Activated CD4-positive, alpha-beta T cell treated with anti-CD3 and anti-CD28 coated beads for 1 hour (primary cell): ENCODE results near the gene BTBD1.

Experiments
- DNase-seq: peaks from one replicate; pipeline ENCODE4 v3.0.0-alpha.2; 2020

The BTBD1 gene

DNA sequence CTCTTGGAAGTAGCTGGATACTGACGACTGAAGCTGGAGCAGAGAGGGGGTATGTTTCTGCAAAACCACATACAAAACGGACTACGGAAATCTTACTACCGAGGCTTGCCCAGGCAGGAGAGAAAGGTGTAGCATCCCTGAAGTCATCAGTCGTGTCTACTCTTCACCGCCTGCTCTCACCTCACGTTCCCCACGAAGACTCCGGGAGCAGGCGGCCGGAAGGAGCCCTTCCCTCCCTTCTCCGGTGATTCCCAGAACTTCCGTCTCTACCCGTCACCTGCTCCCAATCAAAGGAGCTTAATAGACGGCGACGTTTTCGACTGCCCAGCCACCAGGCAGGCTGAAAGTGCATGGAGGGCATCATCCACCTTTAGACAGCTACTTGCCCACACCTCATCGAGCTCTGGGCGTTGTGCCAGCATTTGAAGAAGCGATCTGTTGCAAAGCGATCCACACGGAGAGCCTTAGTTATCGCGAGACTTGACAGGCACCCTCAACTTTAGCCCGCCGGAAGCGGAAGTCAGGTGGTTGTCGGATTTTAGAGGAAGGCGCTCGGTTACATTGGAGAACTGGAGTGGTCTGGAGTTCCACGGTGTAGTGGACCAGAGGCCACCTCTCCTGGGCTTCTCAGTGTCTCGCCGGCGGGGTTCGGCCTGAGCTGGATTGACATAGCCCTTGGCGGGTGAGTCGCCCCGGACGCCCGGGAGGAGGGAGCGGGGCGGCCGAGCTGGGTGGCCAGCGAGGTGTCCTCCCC is 81.2 kb downstream of the BTBD1 start, which contains the start of gene RAMAC:
TSS of gene RAMAC (plus strand) at position 523 of the 754 bp plus-strand sequence. CDS start 2,809 bp downstream, outside the sequence.
- peak; percentile 87 for DNase-seq

DNA sequence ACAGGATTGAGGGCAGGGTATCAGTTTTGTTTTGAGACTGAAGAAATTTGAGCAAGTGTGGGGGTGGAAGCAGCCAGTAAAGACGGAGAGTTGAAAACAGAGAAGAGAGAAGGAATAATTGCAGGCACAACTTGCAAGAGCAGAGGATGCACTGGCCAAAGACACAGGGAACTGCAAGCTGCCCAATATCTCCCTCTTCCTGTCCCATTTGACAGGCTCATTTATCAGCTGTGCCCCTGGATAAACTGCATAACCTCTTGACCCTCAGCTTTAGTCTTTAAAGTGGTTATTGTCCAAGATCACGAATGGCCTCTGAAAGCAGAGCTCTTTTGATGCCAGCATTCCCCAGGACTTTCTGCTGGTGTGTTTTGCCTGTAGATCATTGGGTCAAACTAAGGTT is 86.1 kb downstream of the BTBD1 start:
- no peak for DNase-seq

DNA sequence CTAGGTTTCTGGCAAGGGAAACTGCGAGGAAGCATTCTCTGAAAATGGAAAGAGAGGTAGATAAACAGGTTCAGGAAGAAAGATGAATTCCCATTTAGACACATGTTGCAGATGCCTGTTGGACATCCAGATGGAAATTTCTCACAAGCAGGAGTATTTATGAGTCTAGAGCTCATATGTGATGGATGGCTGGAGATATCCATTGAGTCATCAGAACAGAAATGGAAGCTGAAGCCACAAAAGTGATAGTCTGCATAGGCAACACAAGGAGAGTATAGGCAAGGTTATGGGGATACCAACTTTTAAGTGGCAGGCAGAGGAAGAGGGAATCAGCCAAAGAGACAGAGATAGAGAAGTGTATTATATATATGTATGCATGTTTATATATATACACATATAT is 87.3 kb downstream of the BTBD1 start:
- no peak for DNase-seq

DNA sequence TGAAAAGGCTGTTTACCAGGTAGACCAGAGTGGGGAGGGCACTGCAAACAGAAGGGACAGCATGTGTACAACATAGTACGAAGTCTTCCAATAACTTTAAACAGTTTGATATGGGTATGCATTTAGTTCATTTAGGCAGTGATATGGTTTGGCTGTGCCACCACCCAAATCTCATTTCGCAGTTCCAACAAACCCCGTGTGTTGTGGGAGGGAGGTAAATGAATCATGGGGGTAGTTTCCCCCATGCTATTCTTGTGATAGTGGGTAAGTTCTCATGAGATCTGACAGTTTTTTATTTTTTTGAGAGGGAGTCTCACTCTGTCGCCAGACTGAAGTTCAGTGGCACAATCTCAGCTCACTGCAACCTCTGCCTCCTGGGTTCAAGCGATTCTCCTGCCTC is 88.6 kb downstream of the BTBD1 start:
- no peak for DNase-seq

DNA sequence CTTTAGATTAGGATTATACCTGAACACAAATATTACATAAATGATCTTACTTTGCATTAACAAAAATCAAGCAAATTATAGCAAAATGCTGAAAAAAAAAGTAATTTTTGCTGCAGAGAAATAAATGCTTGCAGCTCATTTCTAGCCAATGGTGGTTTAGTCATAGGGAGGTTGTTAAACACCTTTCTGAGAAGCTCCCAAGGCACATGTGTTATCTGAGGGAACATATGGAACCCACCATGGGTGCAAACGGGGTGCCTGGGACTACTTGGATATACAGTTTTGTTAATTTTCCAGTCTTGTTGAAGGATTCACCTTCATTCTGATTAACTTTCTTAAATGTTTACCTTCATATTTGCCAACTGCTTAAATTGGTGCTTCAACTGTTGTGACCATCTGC is 90.0 kb downstream of the BTBD1 start:
- no peak for DNase-seq

DNA sequence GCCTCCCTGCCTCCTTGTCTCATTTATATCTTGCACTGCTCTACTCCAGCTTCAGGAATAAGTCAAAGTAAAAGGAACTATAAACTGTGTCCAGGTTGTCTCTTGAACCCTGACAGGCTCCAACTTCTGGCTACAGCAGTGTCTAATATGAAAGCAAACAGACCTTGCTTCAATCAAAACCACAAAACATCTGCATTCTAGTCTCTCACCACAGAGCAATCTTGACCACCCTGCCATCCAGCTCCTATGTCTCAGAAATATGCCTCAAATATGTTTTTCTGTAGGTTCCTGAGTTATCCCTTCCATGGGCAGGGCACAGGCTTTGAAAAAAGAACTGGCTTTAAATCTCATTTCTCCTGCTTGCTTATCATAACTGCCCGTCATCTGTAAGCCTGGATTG is 94.1 kb downstream of the BTBD1 start:
- DNase-seq, result no peak

DNA sequence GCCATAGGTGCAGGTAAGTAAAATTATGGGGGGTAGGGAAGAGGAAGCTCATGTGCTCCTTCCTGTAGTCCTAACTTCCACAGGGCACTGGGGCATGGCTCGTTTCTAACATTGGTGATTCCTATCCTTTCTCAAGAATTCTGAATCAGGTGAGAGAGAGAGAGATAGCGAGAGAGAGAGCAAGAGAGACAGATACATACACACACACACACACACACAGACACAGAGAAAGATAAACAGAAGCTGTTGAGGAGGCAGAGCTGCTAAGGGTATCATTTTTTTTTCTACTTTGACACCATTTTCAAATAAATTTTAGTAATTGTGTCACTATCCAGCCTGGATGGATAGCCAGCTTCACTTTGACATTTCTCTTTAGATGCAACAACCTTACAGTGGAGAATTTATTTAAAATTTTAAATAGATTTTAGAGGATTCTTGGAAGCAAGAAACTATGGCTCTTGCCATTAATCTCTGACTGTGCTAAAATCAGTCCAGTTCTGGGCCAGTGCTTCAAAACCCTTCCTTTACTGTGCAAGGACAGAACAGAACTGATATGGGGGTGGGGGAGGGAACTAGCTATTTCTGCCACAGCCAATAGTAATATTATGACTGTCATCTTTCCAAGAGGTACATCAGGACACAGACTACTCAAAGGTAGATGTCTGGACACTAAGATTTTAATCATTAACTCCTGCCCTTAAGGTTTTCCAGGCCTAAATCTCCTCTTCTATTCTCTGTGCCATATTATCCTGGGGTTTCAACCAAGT is 95.7 kb downstream of the BTBD1 start:
- DNase-seq, result no peak

DNA sequence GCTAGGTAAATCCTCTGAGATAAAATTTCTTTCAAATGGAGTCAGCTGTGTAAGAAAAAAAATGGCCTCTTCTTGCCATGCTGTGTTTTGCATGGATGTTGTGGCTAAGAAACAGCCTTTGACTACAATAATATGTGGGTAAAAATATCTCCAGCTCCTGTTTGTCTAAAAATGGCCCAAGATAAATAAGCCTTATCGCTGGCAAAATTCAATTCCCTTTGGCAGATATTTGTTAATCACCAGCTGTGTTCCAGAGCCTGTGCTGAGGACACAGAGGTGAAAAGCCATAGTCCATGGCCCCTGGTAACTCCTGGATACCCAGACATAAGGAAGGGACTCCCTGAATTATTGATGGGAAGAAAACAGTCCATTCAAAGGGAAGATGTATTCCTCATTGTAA is 96.4 kb downstream of the BTBD1 start:
- DNase-seq, result no peak

DNA sequence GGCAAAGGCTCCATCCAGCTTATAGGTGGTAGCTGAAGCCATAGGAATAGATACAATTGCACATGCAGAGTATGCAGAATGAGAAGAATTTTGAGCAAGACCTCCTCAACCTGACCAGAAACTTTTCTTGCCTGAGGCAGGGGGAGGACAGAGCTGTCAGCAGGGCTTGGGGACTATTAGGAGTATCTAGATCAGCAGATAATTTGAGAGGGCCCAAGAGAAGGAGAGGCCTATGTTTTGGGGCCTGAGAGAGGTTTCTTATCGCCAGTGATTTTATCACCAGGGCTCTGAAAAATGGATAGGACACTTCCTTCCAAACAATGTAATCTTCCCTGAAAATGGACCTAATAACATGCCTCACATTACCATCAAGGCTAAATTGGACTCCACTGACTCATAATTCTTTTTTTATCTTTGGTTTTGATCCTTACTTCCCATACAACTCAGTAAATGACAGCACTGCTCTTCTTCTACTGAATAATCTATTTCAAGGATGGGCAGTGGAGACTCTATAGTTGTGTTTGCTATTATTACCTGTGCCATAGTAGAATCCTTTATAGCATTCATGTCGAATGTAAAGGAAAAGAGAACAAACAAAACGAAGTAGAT is 96.9 kb downstream of the BTBD1 start:
- DNase-seq, result no peak

DNA sequence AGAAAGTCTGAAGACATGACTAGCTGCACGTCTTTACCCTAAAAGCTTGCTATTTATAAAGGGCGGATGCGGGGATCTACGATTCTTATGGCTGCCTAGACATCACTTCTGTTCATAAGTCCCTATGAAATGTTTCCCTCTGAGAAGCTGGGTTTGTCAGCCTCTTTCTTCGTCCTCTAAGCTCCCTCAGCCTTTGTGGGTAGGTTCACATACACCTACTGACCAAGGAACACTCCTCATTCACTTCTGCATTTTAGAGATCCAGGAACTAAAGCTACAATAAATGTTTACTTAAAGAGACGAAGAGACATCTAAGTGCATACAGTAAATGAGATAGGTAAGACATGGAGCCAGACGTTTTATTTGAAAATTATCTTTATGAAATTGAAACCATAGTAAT is 97.7 kb downstream of the BTBD1 start:
- no peak for DNase-seq

DNA sequence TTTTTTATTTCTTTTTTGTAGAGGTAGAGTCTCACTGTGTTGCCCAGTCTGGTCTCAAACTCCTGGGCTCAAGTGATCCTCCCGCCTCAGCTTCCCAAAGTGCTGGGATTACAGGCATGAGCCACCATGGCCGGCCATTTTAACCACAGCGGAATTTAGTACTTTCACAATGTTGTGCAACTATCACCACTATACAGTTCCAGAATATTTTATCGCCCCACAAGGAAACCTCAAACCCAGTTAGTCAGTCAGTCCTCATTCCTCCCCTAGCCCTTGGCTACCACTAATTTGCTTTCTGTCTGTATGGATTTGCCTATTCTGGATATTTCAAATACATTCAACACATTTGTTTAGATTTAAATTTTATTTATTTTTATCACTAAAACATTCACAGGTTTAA is 99.0 kb downstream of the BTBD1 start:
- DNase-seq, result no peak

DNA sequence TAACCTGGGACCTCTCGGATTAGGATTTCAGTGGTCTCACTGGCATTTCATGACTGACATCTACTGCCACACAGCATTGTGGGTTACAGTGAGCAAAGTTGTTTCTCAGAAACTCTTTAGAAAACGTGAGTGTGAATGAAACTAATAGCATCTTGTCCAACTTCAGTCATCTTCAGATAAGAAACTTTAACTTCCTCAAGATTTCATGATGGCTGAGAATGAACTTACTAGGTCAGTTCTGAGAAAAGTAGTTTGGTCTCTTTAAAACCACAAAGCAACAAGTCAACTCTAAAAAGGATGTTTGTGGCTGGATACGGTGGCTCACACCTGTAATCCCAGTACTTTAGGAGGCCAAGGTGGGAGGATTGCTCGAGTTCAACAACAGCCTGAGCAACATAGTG is 100.4 kb downstream of the BTBD1 start:
- DNase-seq, result no peak
